Uterus (tissue), 4 donors: ENCODE data around the gene CNTNAP5. TPM values are rescaled to one million over a fixed set of nuclear protein-coding genes. Genes with fewer than 3 reads are reported as not detected.

Experiments used
- DNase-seq, 2 donors: peaks; one replicate each; pipeline ENCODE4 v3.0.0-alpha.2; 2019 to 2020
- H3K27ac ChIP-seq, 2 donors: fragments of 200-600 bp; sonication (generic); 1 replicate in 1 of 2; 2 replicates in 1 of 2; pipeline ENCODE4 v1.5.1; 2016 to 2018
- H3K27me3 ChIP-seq, 2 donors: fragments of 200-600 bp; sonication (generic); one replicate each; pipeline ENCODE4 v1.5.1; 2018 to 2019; ENCODE audit warnings: control low read depth in 1 of 2
- H3K36me3 ChIP-seq, 2 donors: fragments of 200-600 bp; sonication (generic); one replicate each; pipeline ENCODE4 v1.5.1; 2019; ENCODE audit warnings: control low read depth in 1 of 2
- H3K4me1 ChIP-seq, 2 donors: fragments of 200-600 bp; sonication (generic); one replicate each; pipeline ENCODE4 v1.5.1; 2018 to 2019; ENCODE audit warnings: control low read depth in 1 of 2
- H3K4me3 ChIP-seq, 2 donors: fragments of 200-600 bp; sonication (generic); 1 replicate in 1 of 2; 2 replicates in 1 of 2; pipeline ENCODE4 v1.5.1; 2018 to 2019; ENCODE audit warnings: mild to moderate bottlenecking in 1 of 2
- H3K9me3 ChIP-seq, 2 donors: fragments of 200-600 bp; sonication (generic); one replicate each; pipeline ENCODE4 v1.5.1; 2019; ENCODE audit warnings: control low read depth in 1 of 2
- CTCF ChIP-seq, 4 experiments: fragments of 200-600 bp in 2 of 4; fragments of 450-650 bp in 2 of 4; sonication (generic) in 2 of 4; IDR thresholded peaks; one replicate each; pipeline ENCODE4 v1.5.1; 2016 to 2019; ENCODE audit warnings: antibody characterized with exemption in 4 of 4, mild to moderate bottlenecking in 2 of 4, moderate library complexity in 1 of 4
- POLR2A ChIP-seq, 2 donors: fragments of 450-650 bp; IDR thresholded peaks; one replicate each; pipeline ENCODE4 v1.6.1; 2016; ENCODE audit warnings: antibody characterized with exemption in 2 of 2, mild to moderate bottlenecking in 1 of 2, moderate library complexity in 1 of 2
- intact Hi-C: fragments of 100-400 bp; cut with DNase I; formaldehyde crosslinking; loops from one replicate; pipeline ENCODE4 v1.15.1; 2023; ENCODE audit warnings: low total_unique reads
- total RNA-seq, 4 donors: library from RNA; depleted of rRNA in 3 of 4; stranded (reverse); fragments of >200 nt in 3 of 4; gene quantifications; one replicate each; pipeline versions ENCODE4 v1.1.0 to v1.2.4, GENCODE V29; 2014 to 2023
- donor health status: DM: yes; HTN: yes; CAD: no.

The CNTNAP5 gene
- total RNA-seq, 4 donors from 2014 or later, result 1.4 TPM; not detected in 3

- intact Hi-C loops, result no loop called here
- no peaks in the 10 kb centered on the region for H3K4me1 ChIP-seq
- no peak overlapping the region for H3K4me3 ChIP-seq
- DNase-seq, result no peak
- H3K27me3 ChIP-seq, result no peaks in the 10 kb centered on the region
- H3K9me3 ChIP-seq, result no peaks in the 10 kb centered on the region
- TF ChIP-seq CTCF (IDR thresholded peaks at IDR 0.05) (no peak), POLR2A (IDR thresholded peaks at IDR 0.05) (no peak)
- H3K27ac ChIP-seq, result no peak overlapping the region
- H3K36me3 ChIP-seq, result no peaks in the 10 kb centered on the region
Measured at GRCh38 chr2:124683536-124684428, 658.7 kb downstream of the CNTNAP5 start.

- H3K4me3 ChIP-seq, result no peak overlapping the region
- no peaks in the 10 kb centered on the region for H3K4me1 ChIP-seq
- DNase-seq, result no peak
- TF ChIP-seq POLR2A (IDR thresholded peaks at IDR 0.05) (no peak), CTCF (IDR thresholded peaks at IDR 0.05) (no peak)
- H3K9me3 ChIP-seq, result no peaks in the 10 kb centered on the region
- H3K27ac ChIP-seq, result no peak overlapping the region
- H3K36me3 ChIP-seq, result no peaks in the 10 kb centered on the region
- intact Hi-C loops, result no loop called here
- no peaks in the 10 kb centered on the region for H3K27me3 ChIP-seq
Measured at GRCh38 chr2:124689348-124689747, 664.3 kb downstream of the CNTNAP5 start.

GRCh38 chr2:124692216-124692615 is 667.1 kb downstream of the CNTNAP5 start:
- H3K27ac ChIP-seq, result no peak overlapping the region
- no peaks in the 10 kb centered on the region for H3K4me1 ChIP-seq
- no peaks in the 10 kb centered on the region for H3K9me3 ChIP-seq
- no peak overlapping the region for H3K4me3 ChIP-seq
- H3K36me3 ChIP-seq, result no peaks in the 10 kb centered on the region
- TF ChIP-seq CTCF (IDR thresholded peaks at IDR 0.05), result no peak
- TF ChIP-seq POLR2A (IDR thresholded peaks at IDR 0.05), result no peak
- H3K27me3 ChIP-seq, result no peaks in the 10 kb centered on the region
- intact Hi-C loops, result no loop called here
- no peak for DNase-seq

- no peaks in the 10 kb centered on the region for H3K9me3 ChIP-seq
- no peak for DNase-seq
- TF ChIP-seq CTCF (IDR thresholded peaks at IDR 0.05), result no peak
- TF ChIP-seq POLR2A (IDR thresholded peaks at IDR 0.05), result no peak
- intact Hi-C loops, result no loop called here
- no peaks in the 10 kb centered on the region for H3K4me1 ChIP-seq
- no peaks in the 10 kb centered on the region for H3K27me3 ChIP-seq
- no peaks in the 10 kb centered on the region for H3K36me3 ChIP-seq
- H3K27ac ChIP-seq, result no peak overlapping the region
- no peak overlapping the region for H3K4me3 ChIP-seq
Measured at GRCh38 chr2:124692707-124693106, 667.6 kb downstream of the CNTNAP5 start.

GRCh38 chr2:124693156-124693555 is 668.1 kb downstream of the CNTNAP5 start:
- intact Hi-C loops, result no loop called here
- no peaks in the 10 kb centered on the region for H3K9me3 ChIP-seq
- H3K4me1 ChIP-seq, result no peaks in the 10 kb centered on the region
- TF ChIP-seq CTCF (IDR thresholded peaks at IDR 0.05) (no peak), POLR2A (IDR thresholded peaks at IDR 0.05) (no peak)
- H3K36me3 ChIP-seq, result no peaks in the 10 kb centered on the region
- H3K27ac ChIP-seq, result no peak overlapping the region
- DNase-seq, result no peak
- no peaks in the 10 kb centered on the region for H3K27me3 ChIP-seq
- no peak overlapping the region for H3K4me3 ChIP-seq
